Lower leg skin (tissue), 4 donors: Measurements from ENCODE around the gene ITGB5. TPM values are rescaled to one million over a fixed set of nuclear protein-coding genes. Genes with fewer than 3 reads are reported as not detected.
A peak's percentile ranks its signal among the peaks of the same experiment; 100 is the strongest.

ENCODE experiments used
- DNase-seq, 2 donors: peaks; one replicate each; pipeline ENCODE4 v3.0.0-alpha.2; 2019; ENCODE audit warnings: low spot score in 2 of 2
- H3K4me3 ChIP-seq: fragments of 200-600 bp; sonication (generic); 2 replicates; pipeline ENCODE4 v1.5.1; 2017; ENCODE audit warnings: mild to moderate bottlenecking, low read depth; ENCODE audit not compliant: poor library complexity, severe bottlenecking
- CTCF ChIP-seq, 3 donors: fragments of 450-650 bp; IDR thresholded peaks; one replicate each; pipeline ENCODE4 v1.5.1; 2016; ENCODE audit warnings: antibody characterized with exemption in 3 of 3, mild to moderate bottlenecking in 3 of 3, moderate library complexity in 2 of 3
- POLR2A ChIP-seq, 2 donors: fragments of 450-650 bp; IDR thresholded peaks; one replicate each; pipeline ENCODE4 v1.6.1; 2016 to 2017; ENCODE audit warnings: antibody characterized with exemption in 2 of 2, mild to moderate bottlenecking in 1 of 2, moderate library complexity in 1 of 2
- WGBS, 2 donors: methylation state at CpG; one replicate each; pipeline ENCODE4 v1.1.5; 2018; 5-methylcytosine and 5-hydroxymethylcytosine counted together
- intact Hi-C: fragments of 100-400 bp; cut with DNase I; formaldehyde crosslinking; loops from one replicate; pipeline ENCODE4 v1.15.0; 2023; ENCODE audit warnings: low total_unique reads
- total RNA-seq, 4 donors: library from RNA; depleted of rRNA; stranded (reverse); fragments of >200 nt; gene quantifications; one replicate each; pipeline ENCODE4 v1.1.0, GENCODE V29; 2016

The ITGB5 gene
- total RNA-seq, 4 donors from 2014 or later, result 210 to 414 (median 286) TPM

- no peak overlapping the region for H3K4me3 ChIP-seq
- intact Hi-C loops, result no loop called here
- TF ChIP-seq POLR2A (IDR thresholded peaks at IDR 0.05), result no peak
- TF ChIP-seq CTCF (IDR thresholded peaks at IDR 0.05), result no peak
- DNase-seq, result no peak
- 96 to 97% methylated on average over 10 of the region's 10 CpGs for WGBS, 2 donors
Measured at GRCh38 chr3:124799676-124800075, 87.5 kb downstream of the ITGB5 start.

GRCh38 chr3:124797426-124797945, 89.7 kb downstream of the ITGB5 start:
- 81 to 94% methylated on average over 4 of the region's 4 CpGs for WGBS, 2 donors
- no peak overlapping the region for H3K4me3 ChIP-seq
- intact Hi-C loops, result no loop called here
- TF ChIP-seq CTCF (IDR thresholded peaks at IDR 0.05), result no peak
- DNase-seq, result no peak

DNA sequence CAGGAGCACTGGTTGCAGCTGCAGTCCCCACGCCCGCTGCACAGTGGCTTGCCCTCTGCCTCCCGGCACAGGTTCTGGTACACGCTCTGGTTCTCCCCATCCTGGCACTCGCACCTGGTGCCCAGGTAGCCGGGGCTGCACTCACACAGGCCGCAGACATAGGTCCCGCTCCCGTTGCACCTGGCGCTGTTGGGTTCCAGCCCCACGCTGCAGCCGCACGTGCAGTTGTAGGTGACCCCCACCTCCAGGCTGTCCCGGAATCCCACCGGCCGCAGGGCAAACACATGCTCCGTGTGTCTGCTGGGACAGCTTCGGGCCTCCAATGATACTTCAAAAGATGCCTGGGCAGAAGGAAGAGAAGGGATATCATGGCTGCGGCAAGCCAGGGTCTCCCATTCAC, 90.7 kb downstream of the ITGB5 start:
- no peak overlapping the region for H3K4me3 ChIP-seq
- intact Hi-C loops, result no loop called here
- 90 to 94% methylated on average over 17 to 18 of the region's 19 CpGs for WGBS, 2 donors

GRCh38 chr3:124793054-124793739, 94.0 kb downstream of the ITGB5 start:
- H3K4me3 ChIP-seq, result no peak overlapping the region
- intact Hi-C loops, result no loop called here
- TF ChIP-seq CTCF (IDR thresholded peaks at IDR 0.05), result no peak
- no peak for TF ChIP-seq POLR2A (IDR thresholded peaks at IDR 0.05)
- 36 to 38% methylated on average over 6 of the region's 6 CpGs for WGBS, 2 donors
- peak in 1 of 2 donors; percentile 66 for DNase-seq

More for the DNA sequence above, 90.7 kb downstream of the ITGB5 start:
- TF ChIP-seq CTCF (IDR thresholded peaks at IDR 0.05), result no peak
- TF ChIP-seq POLR2A (IDR thresholded peaks at IDR 0.05), result no peak
- DNase-seq, result no peak

GRCh38 chr3:124792341-124793040, 94.7 kb downstream of the ITGB5 start:
- no peak overlapping the region for H3K4me3 ChIP-seq
- intact Hi-C loops, result no loop called here
- no peak for TF ChIP-seq CTCF (IDR thresholded peaks at IDR 0.05)
- no peak for TF ChIP-seq POLR2A (IDR thresholded peaks at IDR 0.05)
- 48 to 63% methylated on average over 7 of the region's 7 CpGs for WGBS, 2 donors
- DNase-seq, result no peak
